Hematopoietic multipotent progenitor cell treated with erythropoietin and hydrocortisone succinate and interleukin-3 and kit ligand, for 8 days (in vitro differentiated cells): Measurements from ENCODE around the gene TPM4.
"Not testable (repeated sequence)": the region's sequence is repeated elsewhere in the genome, so short reads cannot be mapped to it uniquely, and the experiment has no call there.

Experiments
- DNase-seq: peaks from one replicate; pipeline ENCODE4 v3.0.0-alpha.2; 2015

The TPM4 gene

GRCh38 chr19:16076154-16076957 is at the start of gene TPM4:
TPM4 (plus strand) TSS chr19:16076495; CDS start chr19:16076566, 71 bp downstream.
- DNase-seq: peak; percentile 59

- no peak for DNase-seq
These were observed 49.5 kb upstream of the TPM4 start for GRCh38 chr19:16026756-16027155.

DNA sequence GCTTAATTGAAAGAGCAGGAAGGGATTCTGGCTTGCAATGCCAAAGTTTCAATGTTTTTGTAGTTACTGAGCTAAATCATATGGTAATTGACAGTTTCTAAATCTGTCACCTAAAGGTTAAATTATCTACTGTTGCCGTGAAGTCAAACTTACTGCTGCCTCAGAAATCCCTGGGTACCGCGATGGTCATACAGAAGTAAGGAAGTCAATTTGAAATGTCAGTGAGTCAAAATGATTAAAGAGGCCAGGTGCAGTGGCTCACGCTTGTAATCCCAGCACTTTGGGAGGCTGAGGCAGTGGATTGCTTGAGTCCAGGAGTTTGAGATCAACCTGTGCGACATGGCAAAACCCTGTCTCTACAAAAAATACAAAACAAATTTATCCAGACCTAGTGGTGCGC is 48.8 kb upstream of the TPM4 start:
- DNase-seq: no peak

DNA sequence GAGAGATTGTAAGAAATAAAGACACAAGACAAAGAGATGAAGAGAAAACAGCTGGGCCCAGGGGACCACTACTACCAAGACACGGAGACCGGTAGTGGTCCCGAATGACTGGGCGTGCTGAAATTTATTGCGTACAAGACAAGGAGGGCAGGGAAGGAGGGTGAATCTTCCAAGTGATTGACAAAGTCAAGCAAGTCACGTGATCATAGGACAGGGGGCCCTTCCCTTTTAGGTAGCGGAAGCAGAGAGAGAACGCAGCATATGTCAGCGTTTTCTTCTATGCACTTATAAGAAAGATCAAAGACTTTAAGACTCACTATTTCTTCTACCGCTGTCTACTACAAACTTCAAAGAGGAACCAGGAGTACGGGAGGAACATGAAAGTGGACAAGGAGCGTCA is 46.1 kb upstream of the TPM4 start:
- not testable (repeated sequence) for DNase-seq

DNA sequence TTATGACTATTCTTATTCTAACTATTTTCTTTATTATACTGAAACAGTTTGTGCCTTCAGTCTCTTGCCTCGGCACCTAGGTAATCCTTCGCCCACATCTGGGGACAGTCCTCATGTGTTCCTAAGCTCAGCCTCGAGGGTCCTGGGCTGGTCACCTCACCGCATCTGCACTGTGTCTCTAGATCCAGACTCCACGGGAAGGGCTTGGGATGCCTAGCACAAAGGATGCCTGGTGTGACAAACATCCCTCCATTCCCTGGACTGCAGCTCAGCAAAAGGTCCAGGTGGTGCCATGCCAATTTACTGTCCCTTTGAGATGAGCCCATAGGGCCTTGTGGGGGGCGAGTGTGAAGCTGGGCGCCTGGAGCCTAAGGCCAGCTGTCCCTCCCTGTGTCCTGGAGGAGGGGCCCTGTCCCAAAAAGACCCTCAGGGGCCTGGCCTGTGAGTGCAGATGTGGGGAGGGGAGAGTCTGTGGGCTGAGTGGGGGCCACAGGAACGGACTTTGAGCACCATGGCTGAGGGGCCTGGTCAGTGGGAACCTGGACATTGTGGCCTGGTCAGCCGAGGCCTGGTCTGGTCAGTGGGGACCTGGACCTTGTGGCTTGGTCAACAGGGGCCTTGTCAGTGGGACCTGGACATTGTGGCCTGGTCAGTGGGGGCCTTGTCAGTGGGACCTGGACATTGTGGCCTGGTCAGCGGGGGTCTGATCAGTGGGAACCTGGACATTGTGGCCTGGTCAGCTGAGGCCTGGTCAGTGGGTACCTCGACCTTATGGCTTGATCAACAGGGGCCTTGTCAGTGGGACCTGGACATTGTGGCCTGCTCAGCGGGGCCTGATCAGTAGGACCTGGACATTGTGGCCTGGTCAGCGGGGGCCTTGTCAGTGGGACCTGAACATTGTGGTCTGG is 45.1 kb upstream of the TPM4 start:
- no peak for DNase-seq

DNA sequence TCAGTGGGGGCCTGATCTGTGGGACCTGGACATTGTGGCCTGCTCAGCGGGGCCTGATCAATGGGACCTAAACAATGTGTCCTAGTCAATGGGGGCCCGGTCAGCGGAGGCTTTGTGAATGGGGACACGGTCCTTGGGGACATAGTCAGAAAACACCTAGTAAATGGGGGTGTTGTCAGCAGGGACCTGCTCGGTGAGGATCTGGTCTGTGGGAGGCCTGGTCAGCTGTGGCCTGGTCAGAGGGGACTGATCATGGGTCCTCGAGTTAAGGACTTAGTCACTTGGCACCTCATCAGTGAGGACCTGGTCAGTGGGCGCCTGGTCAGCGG is 44.5 kb upstream of the TPM4 start:
- no peak for DNase-seq

- no peak for DNase-seq
These were observed 43.7 kb upstream of the TPM4 start for GRCh38 chr19:16032509-16033135.

GRCh38 chr19:16033136-16033530 is 43.2 kb upstream of the TPM4 start:
- DNase-seq: no peak

GRCh38 chr19:16033721-16034120 is 42.6 kb upstream of the TPM4 start:
- no peak for DNase-seq

DNA sequence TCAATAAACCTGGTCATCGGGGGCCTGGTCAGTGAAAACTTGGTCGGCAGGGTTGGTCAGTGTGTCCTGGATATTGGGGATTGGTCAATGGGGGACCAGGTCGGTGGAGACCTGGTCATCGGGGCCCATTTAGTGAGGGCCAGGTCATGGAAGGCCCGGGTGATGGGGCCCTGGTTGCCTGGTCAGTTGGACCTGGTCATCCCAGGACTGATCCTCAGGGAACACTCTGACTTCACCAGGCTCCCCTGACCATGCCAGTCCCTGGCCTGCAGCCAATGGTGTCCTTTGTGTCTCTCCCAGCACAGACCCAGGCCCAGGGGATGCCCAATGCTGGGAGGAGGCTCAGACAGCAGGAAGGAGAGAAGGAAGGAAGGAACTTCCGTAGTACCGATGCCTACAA is 42.1 kb upstream of the TPM4 start:
- DNase-seq: no peak

- no peak for DNase-seq
These were observed 41.2 kb upstream of the TPM4 start for GRCh38 chr19:16034958-16035560.

GRCh38 chr19:16035601-16036297 is 40.5 kb upstream of the TPM4 start:
- no peak for DNase-seq

DNA sequence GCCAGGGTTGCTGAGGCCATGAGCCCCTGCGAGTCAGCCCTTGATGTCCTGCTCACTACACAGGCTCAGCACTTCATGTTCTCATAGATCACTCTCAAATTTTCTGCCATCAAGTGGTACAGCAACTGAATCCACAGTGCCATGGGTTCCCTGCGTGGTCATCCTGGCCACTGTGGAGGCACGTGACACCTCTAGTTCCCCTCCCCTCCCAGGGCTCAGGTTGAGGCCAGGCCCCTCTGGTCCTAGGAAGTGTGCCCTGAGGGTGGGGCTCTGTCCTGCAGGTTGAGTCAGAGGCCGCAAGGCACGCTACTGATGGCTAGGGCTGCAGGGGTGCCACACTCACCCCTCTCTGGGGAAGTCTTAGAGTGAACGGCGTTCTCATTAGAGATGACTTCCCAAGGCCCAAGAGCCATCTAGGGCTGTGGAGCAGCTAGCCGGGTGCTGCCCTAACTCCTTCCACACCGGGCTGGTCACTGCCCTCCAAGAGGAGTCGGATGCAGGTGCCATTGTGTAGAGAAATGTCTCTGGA is 39.8 kb upstream of the TPM4 start:
- DNase-seq: no peak

GRCh38 chr19:16036941-16037340 is 39.4 kb upstream of the TPM4 start:
- no peak for DNase-seq

GRCh38 chr19:16037424-16038195 is 38.7 kb upstream of the TPM4 start:
- no peak for DNase-seq

- no peak for DNase-seq
These were observed 38.0 kb upstream of the TPM4 start for GRCh38 chr19:16038196-16038695.

DNA sequence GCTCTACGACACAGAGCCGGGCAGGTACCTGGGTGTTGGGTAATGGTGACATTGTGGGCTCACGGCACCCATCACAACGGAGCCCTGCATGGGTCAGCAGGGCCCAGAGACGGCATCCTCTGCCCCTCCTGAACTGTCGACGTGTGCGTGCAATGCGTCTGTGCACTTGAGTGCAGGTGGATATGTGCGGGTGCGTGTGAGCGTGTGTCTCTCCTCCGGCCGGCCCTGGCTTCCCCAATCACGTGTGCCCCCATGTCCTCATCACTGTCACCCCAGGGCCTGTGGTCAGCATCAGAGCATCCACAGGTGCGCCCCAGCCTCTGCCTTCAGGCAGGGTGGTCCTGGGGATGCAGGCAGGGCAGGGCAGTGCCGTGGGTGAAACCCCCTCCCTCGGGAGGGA is 37.2 kb upstream of the TPM4 start:
- no peak for DNase-seq

GRCh38 chr19:16039545-16039944 is 36.8 kb upstream of the TPM4 start:
- no peak for DNase-seq

DNA sequence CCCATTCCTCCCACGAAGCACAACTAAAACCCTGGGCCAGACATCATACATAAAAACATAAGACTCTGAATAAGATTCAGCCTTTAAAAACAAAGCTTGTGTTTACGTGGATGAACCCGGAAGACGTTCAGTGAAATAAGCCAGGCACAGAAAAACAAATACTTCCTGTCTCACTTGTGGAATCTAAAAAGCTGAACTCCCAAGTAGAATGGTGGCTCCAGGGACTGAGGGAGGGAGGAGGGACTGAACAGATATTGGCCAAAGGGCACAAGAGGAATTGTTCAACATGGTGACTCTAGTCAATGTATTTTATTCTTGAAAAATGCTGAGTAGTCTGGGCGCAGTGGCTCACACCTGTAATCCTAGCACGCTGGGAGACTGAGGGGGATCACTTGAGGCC is 35.7 kb upstream of the TPM4 start:
- DNase-seq: no peak

DNA sequence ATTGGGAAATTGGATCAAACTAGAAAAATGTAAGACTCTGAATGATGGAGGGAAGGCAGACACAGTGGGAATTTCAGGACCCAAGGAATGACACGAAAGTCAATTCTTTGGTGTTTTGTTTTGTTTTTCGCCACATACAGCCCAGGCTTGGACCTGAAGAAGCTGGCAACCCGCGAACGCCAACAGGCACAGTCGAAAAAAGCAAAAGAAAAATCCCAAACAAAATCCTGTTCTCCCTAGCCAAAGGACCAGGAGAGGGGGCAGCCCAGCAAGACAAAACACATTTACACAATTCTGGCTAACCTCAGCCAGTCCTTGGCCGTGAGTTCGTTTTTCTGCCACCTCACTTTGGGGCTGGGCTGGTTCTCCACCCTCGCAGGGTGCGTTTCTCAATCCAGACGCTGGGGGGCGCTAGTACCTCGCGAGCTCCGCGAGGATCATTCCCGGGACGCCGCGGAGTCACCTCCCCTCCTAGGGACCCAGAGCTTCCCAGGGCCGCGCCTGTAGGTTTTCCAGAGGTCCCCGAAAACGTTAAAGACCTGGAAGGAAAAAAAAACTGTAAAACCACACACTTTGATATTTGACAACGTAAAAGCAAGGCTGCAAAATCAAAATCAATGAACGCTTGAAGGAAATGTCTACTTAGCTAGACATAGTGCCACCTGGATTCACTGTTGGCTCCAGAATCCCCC is 34.9 kb upstream of the TPM4 start:
- peak; percentile 55 for DNase-seq

- DNase-seq: no peak
These were observed 34.3 kb upstream of the TPM4 start for GRCh38 chr19:16041991-16042386.
